Mammary epithelial cell (primary cell): ENCODE data around the gene RAD51B.

ENCODE experiments used
- CTCF ChIP-seq, 2 donors: IDR thresholded peaks in 1 of 2; conservative IDR thresholded peaks in 1 of 2; 2 replicates each; pipeline ENCODE4 v1.5.1; 2011 to 2012; ENCODE audit warnings: inconsistent platforms in 2 of 2, low read length in 2 of 2, mild to moderate bottlenecking in 2 of 2, control low read depth in 1 of 2, low read depth in 1 of 2; ENCODE audit not compliant: insufficient read depth in 1 of 2; ENCODE audit errors: extremely low read depth in 1 of 2
- EZH2 ChIP-seq: IDR thresholded peaks from 2 replicates; pipeline ENCODE4 v1.6.1; 2012; ENCODE audit warnings: low read length, inconsistent platforms, borderline replicate concordance

- TF ChIP-seq CTCF (conservative IDR thresholded peaks at IDR 0.05 in 1 of 2, IDR thresholded peaks at IDR 0.05 in 1 of 2; ENCODE audit: extremely low read depth in 1 of 2, insufficient read depth in 1 of 2, low read depth in 1 of 2, low read length in 2 of 2) (no peak), EZH2 (no peak)
Observed at GRCh38 chr14:68316078-68316868, 496.7 kb downstream of the RAD51B start.
